Measurements from ENCODE around the gene FAM193B. TPM values are rescaled to one million over a fixed set of nuclear protein-coding genes. Genes with fewer than 3 reads are reported as not detected.

The FAM193B gene
- total and polyA plus RNA-seq, 9 of the 15 experiments (the other 6 are each of a cell fraction or from before 2014, with no cell fraction given), result 4.4 to 76.4 (median 37.3) TPM

DNA sequence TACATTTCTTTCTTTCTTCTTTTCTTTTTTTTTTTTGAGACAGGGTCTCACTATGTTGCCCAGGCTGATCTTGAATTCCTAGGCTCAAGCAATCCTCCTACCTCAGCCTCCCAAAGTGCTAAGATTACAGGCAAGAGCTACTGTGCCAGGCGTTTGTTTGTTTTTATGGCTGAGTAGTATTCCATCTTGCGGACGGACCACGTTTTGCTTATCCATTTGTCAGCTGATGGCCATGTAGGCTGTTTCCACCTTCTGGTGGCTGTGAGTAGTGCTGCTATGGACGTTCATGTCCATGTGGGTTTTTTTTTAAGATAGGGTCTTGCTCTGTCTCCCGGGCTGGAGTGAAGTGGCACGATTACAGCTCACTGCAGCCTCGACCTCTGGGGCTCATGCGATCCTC, 47.2 kb downstream of the FAM193B start:
- DNase-seq (ENCODE audit: extremely low read depth in 1 of 4, low spot score in 3 of 4) (peak in 1 of 4 experiments; percentile 68), ATAC-seq (peak; percentile 43), FAIRE-seq (peak; percentile 92)
- ChIA-PET POLR2A (interaction anchor here (4.5 kb wide), 1 partner anchor 9 kb away, joined by 26 read pairs; the partner anchor contains the start of gene PDLIM7), CTCF (ENCODE audit: low intra/inter-chr PET ratio) (no interaction called here)
- peaks cover 15% of the 10 kb centered on the region; the same call in 2 of the 3 replicates for H3K79me2 ChIP-seq (ENCODE audit: control insufficient read depth, insufficient read depth, low read length)
- H3K27ac ChIP-seq (ENCODE audit: extremely low read depth, low read depth, low read length), result peak overlapping the region; percentile 80
- WGBS (ENCODE audit: insufficient coverage, low coverage, missing lambda C conversion rate), result 59% methylated on average over 9 of the region's 9 CpGs
- in situ Hi-C loops (cut with MboI) (no loop called here), intact Hi-C loops (cut with micrococcal nuclease) (no loop called here)
- BruUV-seq (replicated peaks), result no TSS peak
- H3K4me1 ChIP-seq (replicated peaks in 1 of 2; ENCODE audit: control insufficient read depth in 2 of 2, insufficient read depth in 2 of 2, low read length in 2 of 2), result peaks cover 27 to 68% of the 10 kb centered on the region in 2 experiments
- H3K9me1 ChIP-seq (ENCODE audit: control insufficient read depth, insufficient read depth, low read length), result no peaks in the 10 kb centered on the region
- no peak overlapping the region for H2AFZ ChIP-seq (ENCODE audit: low read depth, low read length)
- H3K27me3 ChIP-seq (ENCODE audit: control insufficient read depth in 2 of 2, insufficient read depth in 2 of 2, low read length in 2 of 2), result no peaks in the 10 kb centered on the region
- no peaks in the 10 kb centered on the region for H4K20me1 ChIP-seq (replicated peaks; ENCODE audit: control insufficient read depth, insufficient read depth, low read length)
- H3K4me3 ChIP-seq, result no peak overlapping the region
- peaks cover 45% of the 10 kb centered on the region for H3K36me3 ChIP-seq (ENCODE audit: control insufficient read depth, insufficient read depth, low read length)
- no peaks in the 10 kb centered on the region for H3K9me3 ChIP-seq (replicated peaks; ENCODE audit: control insufficient read depth, insufficient read depth, low read depth, low read length)
- H3K4me2 ChIP-seq (ENCODE audit: insufficient read depth, low read length), result no peak overlapping the region
- H3K9ac ChIP-seq (ENCODE audit: insufficient read depth in 1 of 2, low read depth in 2 of 2, low read length in 2 of 2), result peak overlapping the region; percentile 1 to 89; a peak in 1 of 4 replicates
- TF ChIP-seq CXXC5 (CRISPR knock-in tag; IDR thresholded peaks at IDR 0.05) (peak; percentile 27; the same call in 1 of the 2 replicates), ZNF146 (CRISPR knock-in tag; IDR thresholded peaks at IDR 0.05; ENCODE audit: unreplicated experiment) (peak; percentile 98), ZKSCAN1 (IDR thresholded peaks at IDR 0.05; ENCODE audit: low read depth, low read length) (no peak), ZNF253 (CRISPR knock-in tag; conservative IDR thresholded peaks at IDR 0.05) (no peak), EP400 (IDR thresholded peaks at IDR 0.05) (peak; percentile 19; the same call in 1 of the 2 replicates), YY1 (IDR thresholded peaks at IDR 0.05; ENCODE audit: borderline replicate concordance in 1 of 3, control insufficient read depth in 1 of 3, extremely low read depth in 1 of 3, insufficient read depth in 3 of 3, insufficient read length in 1 of 3, insufficient replicate concordance in 2 of 3, low read depth in 1 of 3, low read length in 2 of 3) (peak in 1 of 3 experiments; percentile 52), ZNF12 (CRISPR knock-in tag; IDR thresholded peaks at IDR 0.05) (no peak), SMARCA5 (IDR thresholded peaks at IDR 0.05) (peak; percentile 81), ZNF274 (IDR thresholded peaks at IDR 0.05; ENCODE audit: borderline replicate concordance, low read depth, low read length) (no peak), KDM1A (IDR thresholded peaks at IDR 0.05) (peak in 1 of 2 experiments; percentile 37; a peak in 1 of 4 replicates), CSDE1 (IDR thresholded peaks at IDR 0.05) (0 out of 4 replicates have a peak, but pooled peaks of 1 of the 2 experiments have one; percentile 30), RCOR1 (IDR thresholded peaks at IDR 0.05; ENCODE audit: borderline replicate concordance in 1 of 2, low read depth in 2 of 2, low read length in 2 of 2) (0 out of 4 replicates have a peak, but pooled peaks of 1 of the 2 experiments have one; percentile 21), SMARCC2 (IDR thresholded peaks at IDR 0.05; ENCODE audit: low read depth) (no peak), ETV6 (IDR thresholded peaks at IDR 0.05; ENCODE audit: borderline replicate concordance in 1 of 2, low read depth in 2 of 2, low read length in 1 of 2) (no peak), ETV6 (CRISPR knock-in tag; IDR thresholded peaks at IDR 0.05; ENCODE audit: borderline replicate concordance) (no peak), HDAC1 (IDR thresholded peaks at IDR 0.05) (peak in 1 of 2 experiments; percentile 24; a peak in 1 of 4 replicates), CBFA2T3 (IDR thresholded peaks at IDR 0.05) (peak; percentile 7; the same call in 1 of the 2 replicates)
- TF ChIP-seq, protein P1, sequence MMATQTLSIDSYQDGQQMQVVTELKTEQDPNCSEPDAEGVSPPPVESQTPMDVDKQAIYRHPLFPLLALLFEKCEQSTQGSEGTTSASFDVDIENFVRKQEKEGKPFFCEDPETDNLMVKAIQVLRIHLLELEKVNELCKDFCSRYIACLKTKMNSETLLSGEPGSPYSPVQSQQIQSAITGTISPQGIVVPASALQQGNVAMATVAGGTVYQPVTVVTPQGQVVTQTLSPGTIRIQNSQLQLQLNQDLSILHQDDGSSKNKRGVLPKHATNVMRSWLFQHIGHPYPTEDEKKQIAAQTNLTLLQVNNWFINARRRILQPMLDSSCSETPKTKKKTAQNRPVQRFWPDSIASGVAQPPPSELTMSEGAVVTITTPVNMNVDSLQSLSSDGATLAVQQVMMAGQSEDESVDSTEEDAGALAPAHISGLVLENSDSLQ (IDR thresholded peaks at IDR 0.05), result peak; percentile 35; the same call in 1 of the 2 replicates
- TF ChIP-seq, protein P2, sequence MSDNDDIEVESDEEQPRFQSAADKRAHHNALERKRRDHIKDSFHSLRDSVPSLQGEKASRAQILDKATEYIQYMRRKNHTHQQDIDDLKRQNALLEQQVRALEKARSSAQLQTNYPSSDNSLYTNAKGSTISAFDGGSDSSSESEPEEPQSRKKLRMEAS (CRISPR knock-in tag; IDR thresholded peaks at IDR 0.05), result 0 out of 2 replicates have a peak, but pooled peaks have one; percentile 18
- TF ChIP-seq, protein P3, sequence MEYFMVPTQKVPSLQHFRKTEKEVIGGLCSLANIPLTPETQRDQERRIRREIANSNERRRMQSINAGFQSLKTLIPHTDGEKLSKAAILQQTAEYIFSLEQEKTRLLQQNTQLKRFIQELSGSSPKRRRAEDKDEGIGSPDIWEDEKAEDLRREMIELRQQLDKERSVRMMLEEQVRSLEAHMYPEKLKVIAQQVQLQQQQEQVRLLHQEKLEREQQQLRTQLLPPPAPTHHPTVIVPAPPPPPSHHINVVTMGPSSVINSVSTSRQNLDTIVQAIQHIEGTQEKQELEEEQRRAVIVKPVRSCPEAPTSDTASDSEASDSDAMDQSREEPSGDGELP (CRISPR knock-in tag; IDR thresholded peaks at IDR 0.05; ENCODE audit: borderline replicate concordance), result peak; percentile 93
- TF ChIP-seq, protein P4, sequence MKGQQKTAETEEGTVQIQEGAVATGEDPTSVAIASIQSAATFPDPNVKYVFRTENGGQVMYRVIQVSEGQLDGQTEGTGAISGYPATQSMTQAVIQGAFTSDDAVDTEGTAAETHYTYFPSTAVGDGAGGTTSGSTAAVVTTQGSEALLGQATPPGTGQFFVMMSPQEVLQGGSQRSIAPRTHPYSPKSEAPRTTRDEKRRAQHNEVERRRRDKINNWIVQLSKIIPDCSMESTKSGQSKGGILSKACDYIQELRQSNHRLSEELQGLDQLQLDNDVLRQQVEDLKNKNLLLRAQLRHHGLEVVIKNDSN (CRISPR knock-in tag; IDR thresholded peaks at IDR 0.05), result peak; percentile 47

Measured in K562 (cell line).